Neural progenitor cell (in vitro differentiated cells): ENCODE results near the gene CXCR3. TPM values are rescaled to one million over a fixed set of nuclear protein-coding genes. Genes with fewer than 3 reads are reported as not detected.
"Not testable (repeated sequence)": the region's sequence is repeated elsewhere in the genome, so short reads cannot be mapped to it uniquely, and the experiment has no call there.

Experiments
- DNase-seq: peaks from one replicate; pipeline ENCODE4 v3.0.0-alpha.2; 2016; ENCODE audit warnings: low spot score
- H2AFZ ChIP-seq: fragments of 200-600 bp; sonication (generic); replicated peaks from 2 replicates; pipeline ENCODE4 v1.6.1; 2016; ENCODE audit warnings: antibody characterized with exemption
- H3F3A ChIP-seq: fragments of 200-600 bp; sonication (generic); 2 replicates; pipeline ENCODE4 v1.6.1; 2016; ENCODE audit warnings: antibody characterized with exemption, low read depth
- H3K27ac ChIP-seq: fragments of 200-600 bp; sonication (generic); 2 replicates; pipeline ENCODE4 v1.5.1; 2016; ENCODE audit warnings: mild to moderate bottlenecking
- H3K27me3 ChIP-seq: fragments of 200-600 bp; sonication (generic); 2 replicates; pipeline ENCODE4 v1.6.1; 2016; ENCODE audit warnings: mild to moderate bottlenecking, moderate library complexity
- H3K36me3 ChIP-seq: fragments of 200-600 bp; sonication (generic); 2 replicates; pipeline ENCODE4 v1.5.1; 2016
- H3K4me1 ChIP-seq: fragments of 200-600 bp; sonication (generic); 2 replicates; pipeline ENCODE4 v1.6.1; 2016; ENCODE audit warnings: mixed run types
- H3K4me2 ChIP-seq: fragments of 200-600 bp; sonication (generic); 2 replicates; pipeline ENCODE4 v1.6.1; 2016
- H3K4me3 ChIP-seq: fragments of 200-600 bp; sonication (generic); 2 replicates; pipeline ENCODE4 v1.5.1; 2016
- H3K79me2 ChIP-seq: fragments of 200-600 bp; sonication (generic); 2 replicates; pipeline ENCODE4 v1.6.1; 2016; ENCODE audit warnings: low read depth
- H3K9ac ChIP-seq: fragments of 200-600 bp; sonication (generic); 2 replicates; pipeline ENCODE4 v1.6.1; 2016
- H3K9me3 ChIP-seq: fragments of 200-600 bp; sonication (generic); 2 replicates; pipeline ENCODE4 v1.5.1; 2016; ENCODE audit warnings: low read depth
- H4K20me1 ChIP-seq: fragments of 200-600 bp; sonication (generic); 2 replicates; pipeline ENCODE4 v1.6.1; 2016; ENCODE audit warnings: low read depth
- H3K27ac Mint-ChIP-seq: 3 replicates; pipeline ENCODE4 v1.8.0; 2021; ENCODE audit warnings: mixed read lengths
- H3K27me3 Mint-ChIP-seq: 2 replicates; pipeline ENCODE4 v1.8.0; 2022; ENCODE audit warnings: low read depth, mild to moderate bottlenecking, inconsistent platforms, moderate library complexity, mixed read lengths; ENCODE audit not compliant: insufficient read depth
- H3K36me3 Mint-ChIP-seq: 3 replicates; pipeline ENCODE4 v1.8.0; 2021; ENCODE audit warnings: mixed read lengths
- H3K4me1 Mint-ChIP-seq: 3 replicates; pipeline ENCODE4 v1.8.0; 2021; ENCODE audit warnings: mixed read lengths
- H3K4me3 Mint-ChIP-seq: 3 replicates; pipeline ENCODE4 v1.8.0; 2021; ENCODE audit warnings: mild to moderate bottlenecking, moderate library complexity, mixed read lengths
- H3K9me3 Mint-ChIP-seq: 3 replicates; pipeline ENCODE4 v1.8.0; 2020; ENCODE audit warnings: mixed read lengths
- CTCF ChIP-seq: fragments of 200-600 bp; sonication (generic); IDR thresholded peaks from 2 replicates; pipeline ENCODE4 v1.5.1; 2017; ENCODE audit warnings: antibody characterized with exemption, mild to moderate bottlenecking
- EZH2 ChIP-seq: fragments of 200-600 bp; sonication (generic); IDR thresholded peaks from 2 replicates; pipeline ENCODE4 v1.6.1; 2017; ENCODE audit warnings: antibody characterized with exemption, mild to moderate bottlenecking, moderate library complexity
- EZH2phosphoT487 ChIP-seq: fragments of 200-600 bp; sonication (generic); IDR thresholded peaks from 2 replicates; pipeline ENCODE4 v1.6.1; 2017; ENCODE audit warnings: antibody characterized with exemption
- total RNA-seq: library from RNA; depleted of rRNA; stranded (reverse); fragments of >200 nt; gene quantifications from 2 replicates; pipeline ENCODE4 v1.2.3, GENCODE V29; 2015; ENCODE audit warnings: low replicate concordance

The CXCR3 gene
- total RNA-seq, 1 donor from 2014 or later = not detected

- no peak overlapping the region for H3K9ac ChIP-seq
- Mint-ChIP-seq H3K4me3 (no peak overlapping the region), H3K4me1 (no peaks in the 10 kb centered on the region), H3K36me3 (peaks cover 34% of the 10 kb centered on the region), H3K27me3 (no peaks in the 10 kb centered on the region), H3K27ac (no peak overlapping the region), H3K9me3 (peaks cover 14% of the 10 kb centered on the region)
- H3K79me2 ChIP-seq = no peaks in the 10 kb centered on the region
- no peaks in the 10 kb centered on the region for H3K36me3 ChIP-seq
- H3K4me1 ChIP-seq = no peaks in the 10 kb centered on the region
- H3K4me3 ChIP-seq = no peak overlapping the region
- H3K4me2 ChIP-seq = no peak overlapping the region
- DNase-seq = no peak
- no peaks in the 10 kb centered on the region for H3K27me3 ChIP-seq
- H3K27ac ChIP-seq = no peak overlapping the region
- TF ChIP-seq EZH2 (no peak), EZH2phosphoT487 (no peak), CTCF (no peak)
- no peaks in the 10 kb centered on the region for H3F3A ChIP-seq
- peaks cover 7% of the 10 kb centered on the region for H3K9me3 ChIP-seq
- H4K20me1 ChIP-seq = no peaks in the 10 kb centered on the region
- H2AFZ ChIP-seq = no peak overlapping the region
Observed at GRCh38 chrX:71599965-71600364, 18.3 kb downstream of the CXCR3 start.

DNA sequence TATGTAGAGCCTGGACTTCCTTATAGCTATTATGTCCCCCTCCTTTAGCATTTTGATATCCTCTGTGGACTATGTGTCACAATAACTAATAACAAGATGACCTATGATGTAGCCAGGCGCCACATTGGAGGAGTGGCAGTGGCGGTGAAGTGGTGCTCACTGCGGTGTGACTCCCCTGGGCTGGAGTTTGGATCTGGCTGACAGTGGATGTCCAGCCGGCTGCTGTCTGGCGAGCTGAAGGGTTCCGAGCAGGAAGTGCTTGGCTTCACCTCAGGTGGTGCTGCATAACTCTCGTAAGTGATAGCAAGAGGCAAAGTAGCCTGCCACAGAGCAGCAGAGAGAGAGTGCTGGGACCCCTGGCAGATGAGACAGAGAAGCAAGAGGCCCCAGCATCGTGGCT, 25.1 kb downstream of the CXCR3 start:
- H3K27me3 Mint-ChIP-seq, H3K4me3 ChIP-seq, H3K4me3 Mint-ChIP-seq, H3K27ac ChIP-seq, H3K4me2 ChIP-seq, H3K4me1 ChIP-seq, H3K9me3 Mint-ChIP-seq, H3K36me3 ChIP-seq, DNase-seq, H3K4me1 Mint-ChIP-seq, H2AFZ ChIP-seq, H3K36me3 Mint-ChIP-seq, H3K27me3 ChIP-seq, H3K27ac Mint-ChIP-seq, H3K9me3 ChIP-seq, H3F3A ChIP-seq, H3K9ac ChIP-seq, H4K20me1 ChIP-seq, H3K79me2 ChIP-seq: not testable (repeated sequence)

- no peak overlapping the region for H3K4me2 ChIP-seq
- DNase-seq = no peak
- H2AFZ ChIP-seq = no peak overlapping the region
- no peaks in the 10 kb centered on the region for H3K4me1 Mint-ChIP-seq
- no peaks in the 10 kb centered on the region for H3K36me3 ChIP-seq
- H3K27me3 ChIP-seq = no peaks in the 10 kb centered on the region
- no peaks in the 10 kb centered on the region for H3K9me3 ChIP-seq
- no peaks in the 10 kb centered on the region for H3K27me3 Mint-ChIP-seq
- no peak overlapping the region for H3K27ac Mint-ChIP-seq
- H4K20me1 ChIP-seq = no peaks in the 10 kb centered on the region
- no peak for TF ChIP-seq CTCF
- no peak for TF ChIP-seq EZH2
- TF ChIP-seq EZH2phosphoT487 = no peak
- no peak overlapping the region for H3K9ac ChIP-seq
- peaks cover 2% of the 10 kb centered on the region for H3K36me3 Mint-ChIP-seq
- no peak overlapping the region for H3K27ac ChIP-seq
- H3K4me1 ChIP-seq = no peaks in the 10 kb centered on the region
- H3F3A ChIP-seq = no peaks in the 10 kb centered on the region
- no peak overlapping the region for H3K4me3 ChIP-seq
- no peak overlapping the region for H3K4me3 Mint-ChIP-seq
- peaks cover 3% of the 10 kb centered on the region for H3K9me3 Mint-ChIP-seq
- no peaks in the 10 kb centered on the region for H3K79me2 ChIP-seq
Observed at GRCh38 chrX:71586929-71587328, 31.4 kb downstream of the CXCR3 start.

DNA sequence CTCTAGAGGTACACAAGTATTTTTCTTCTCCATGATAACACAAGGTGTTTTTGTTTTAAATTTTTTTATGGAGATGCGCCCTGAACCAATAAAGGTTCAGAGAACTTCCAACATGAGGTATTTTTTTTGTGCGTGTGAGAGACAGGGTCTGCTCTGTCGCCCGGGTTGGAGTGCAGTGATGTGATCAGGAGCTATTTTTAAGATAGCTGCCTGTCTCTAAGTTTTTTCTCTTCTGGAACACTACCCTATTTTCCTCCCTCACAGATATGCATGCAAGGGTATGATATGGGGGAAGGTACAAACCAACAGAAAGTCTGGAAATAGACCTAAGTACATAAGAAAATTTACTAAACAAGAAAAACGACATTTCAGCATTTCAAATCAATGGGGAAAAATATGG, 37.1 kb downstream of the CXCR3 start:
- H3K27ac Mint-ChIP-seq = no peak overlapping the region
- Histone ChIP-seq H3K9me3 (peaks cover 4% of the 10 kb centered on the region), H3K4me1 (no peaks in the 10 kb centered on the region), H3K4me2 (no peak overlapping the region), H3K27ac (no peak overlapping the region), H3K27me3 (no peaks in the 10 kb centered on the region), H3K4me3 (no peak overlapping the region), H3K36me3 (no peaks in the 10 kb centered on the region), H2AFZ (no peak overlapping the region), H3F3A (no peaks in the 10 kb centered on the region), H3K79me2 (no peaks in the 10 kb centered on the region), H4K20me1 (no peaks in the 10 kb centered on the region), H3K9ac (no peak overlapping the region)
- H3K4me3 Mint-ChIP-seq = no peak overlapping the region
- peaks cover 2% of the 10 kb centered on the region for H3K27me3 Mint-ChIP-seq
- H3K9me3 Mint-ChIP-seq = peaks cover 1% of the 10 kb centered on the region
- no peaks in the 10 kb centered on the region for H3K4me1 Mint-ChIP-seq
- H3K36me3 Mint-ChIP-seq = peaks cover 4% of the 10 kb centered on the region
- TF ChIP-seq EZH2 = no peak
- TF ChIP-seq EZH2phosphoT487 = no peak
- TF ChIP-seq CTCF = no peak
- no peak for DNase-seq
